ENCODE results near the gene ICE1. TPM values are rescaled to one million over a fixed set of nuclear protein-coding genes. Genes with fewer than 3 reads are reported as not detected.

ICE1 gene
- total RNA-seq, 1 experiment from 2014 or later, result 38.3 TPM

DNA sequence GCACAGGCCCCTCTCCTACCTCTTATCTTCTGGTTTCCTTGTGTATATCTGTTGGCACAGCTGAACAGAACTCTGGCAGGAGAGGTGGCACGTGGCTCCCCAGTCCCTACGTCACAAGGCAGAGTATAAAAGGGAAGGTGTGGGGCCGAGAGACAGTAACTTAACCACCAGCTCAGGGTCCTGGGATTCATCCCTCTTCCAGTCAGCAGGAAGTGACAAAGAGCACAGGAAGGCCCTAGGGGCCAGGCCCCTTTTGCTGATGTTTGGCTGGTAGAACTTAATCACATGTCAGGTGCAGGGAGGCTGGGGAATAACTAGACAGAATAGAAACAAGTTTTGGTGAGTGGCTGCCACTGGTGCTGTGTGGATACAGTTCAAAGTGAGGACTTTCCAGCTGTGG is 4.5 kb upstream of the ICE1 start:
- in situ Hi-C loops (cut with HindIII; ENCODE audit: low pct_unique_long_range_greater_than_20kb, low sequenced_read_pairs), result no loop called here
- no peak for DNase-seq (ENCODE audit: low read depth, low spot score)
- H3K27ac ChIP-seq (ENCODE audit: low read length), result no peak overlapping the region
- intact Hi-C loops (cut with micrococcal nuclease; ENCODE audit: unreplicated experiment), result no loop called here
- no peak for ATAC-seq
- H3K36me3 ChIP-seq (ENCODE audit: control insufficient read depth, insufficient read depth, low read length), result no peaks in the 10 kb centered on the region; the same call in 1 of the 2 replicates
- ChIA-PET POLR2A (no interaction called here), CTCF (interaction anchor here (0.9 to 2.3 kb wide), 3 partner anchors 275 to 538 kb away, joined by 4 to 8 read pairs (median 5); no protein-coding TSS in a partner anchor)
- peaks cover 17% of the 10 kb centered on the region for H3K4me1 ChIP-seq (ENCODE audit: control insufficient read depth, insufficient read depth, low read length)
- H3K27me3 ChIP-seq (ENCODE audit: control insufficient read depth, insufficient read depth, low read length), result no peaks in the 10 kb centered on the region
- TF ChIP-seq, protein P1, sequence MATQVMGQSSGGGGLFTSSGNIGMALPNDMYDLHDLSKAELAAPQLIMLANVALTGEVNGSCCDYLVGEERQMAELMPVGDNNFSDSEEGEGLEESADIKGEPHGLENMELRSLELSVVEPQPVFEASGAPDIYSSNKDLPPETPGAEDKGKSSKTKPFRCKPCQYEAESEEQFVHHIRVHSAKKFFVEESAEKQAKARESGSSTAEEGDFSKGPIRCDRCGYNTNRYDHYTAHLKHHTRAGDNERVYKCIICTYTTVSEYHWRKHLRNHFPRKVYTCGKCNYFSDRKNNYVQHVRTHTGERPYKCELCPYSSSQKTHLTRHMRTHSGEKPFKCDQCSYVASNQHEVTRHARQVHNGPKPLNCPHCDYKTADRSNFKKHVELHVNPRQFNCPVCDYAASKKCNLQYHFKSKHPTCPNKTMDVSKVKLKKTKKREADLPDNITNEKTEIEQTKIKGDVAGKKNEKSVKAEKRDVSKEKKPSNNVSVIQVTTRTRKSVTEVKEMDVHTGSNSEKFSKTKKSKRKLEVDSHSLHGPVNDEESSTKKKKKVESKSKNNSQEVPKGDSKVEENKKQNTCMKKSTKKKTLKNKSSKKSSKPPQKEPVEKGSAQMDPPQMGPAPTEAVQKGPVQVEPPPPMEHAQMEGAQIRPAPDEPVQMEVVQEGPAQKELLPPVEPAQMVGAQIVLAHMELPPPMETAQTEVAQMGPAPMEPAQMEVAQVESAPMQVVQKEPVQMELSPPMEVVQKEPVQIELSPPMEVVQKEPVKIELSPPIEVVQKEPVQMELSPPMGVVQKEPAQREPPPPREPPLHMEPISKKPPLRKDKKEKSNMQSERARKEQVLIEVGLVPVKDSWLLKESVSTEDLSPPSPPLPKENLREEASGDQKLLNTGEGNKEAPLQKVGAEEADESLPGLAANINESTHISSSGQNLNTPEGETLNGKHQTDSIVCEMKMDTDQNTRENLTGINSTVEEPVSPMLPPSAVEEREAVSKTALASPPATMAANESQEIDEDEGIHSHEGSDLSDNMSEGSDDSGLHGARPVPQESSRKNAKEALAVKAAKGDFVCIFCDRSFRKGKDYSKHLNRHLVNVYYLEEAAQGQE (IDR thresholded peaks at IDR 0.05; ENCODE audit: insufficient read depth in 1 of 2, low read depth in 2 of 2, low read length in 1 of 2), result no peak
- TF ChIP-seq, protein P2, sequence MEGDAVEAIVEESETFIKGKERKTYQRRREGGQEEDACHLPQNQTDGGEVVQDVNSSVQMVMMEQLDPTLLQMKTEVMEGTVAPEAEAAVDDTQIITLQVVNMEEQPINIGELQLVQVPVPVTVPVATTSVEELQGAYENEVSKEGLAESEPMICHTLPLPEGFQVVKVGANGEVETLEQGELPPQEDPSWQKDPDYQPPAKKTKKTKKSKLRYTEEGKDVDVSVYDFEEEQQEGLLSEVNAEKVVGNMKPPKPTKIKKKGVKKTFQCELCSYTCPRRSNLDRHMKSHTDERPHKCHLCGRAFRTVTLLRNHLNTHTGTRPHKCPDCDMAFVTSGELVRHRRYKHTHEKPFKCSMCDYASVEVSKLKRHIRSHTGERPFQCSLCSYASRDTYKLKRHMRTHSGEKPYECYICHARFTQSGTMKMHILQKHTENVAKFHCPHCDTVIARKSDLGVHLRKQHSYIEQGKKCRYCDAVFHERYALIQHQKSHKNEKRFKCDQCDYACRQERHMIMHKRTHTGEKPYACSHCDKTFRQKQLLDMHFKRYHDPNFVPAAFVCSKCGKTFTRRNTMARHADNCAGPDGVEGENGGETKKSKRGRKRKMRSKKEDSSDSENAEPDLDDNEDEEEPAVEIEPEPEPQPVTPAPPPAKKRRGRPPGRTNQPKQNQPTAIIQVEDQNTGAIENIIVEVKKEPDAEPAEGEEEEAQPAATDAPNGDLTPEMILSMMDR (IDR thresholded peaks at IDR 0.05), result no peak
- no peak for TF ChIP-seq POLR2AphosphoS5 (IDR thresholded peaks at IDR 0.05; ENCODE audit: low read depth, low read length)
- TF ChIP-seq SIN3A (IDR thresholded peaks at IDR 0.05; ENCODE audit: borderline replicate concordance, insufficient read depth, low read depth, low read length), result no peak
- TF ChIP-seq TCF7L2 (IDR thresholded peaks at IDR 0.05; ENCODE audit: low read depth, low read length), result no peak
- H3K9me3 ChIP-seq (ENCODE audit: control insufficient read depth, insufficient read depth, low read depth, low read length), result no peaks in the 10 kb centered on the region
- no peak overlapping the region for H3K4me3 ChIP-seq (ENCODE audit: low read depth in 2 of 2, low read length in 2 of 2)
- no TSS peak for BruUV-seq (replicated peaks)

DNA sequence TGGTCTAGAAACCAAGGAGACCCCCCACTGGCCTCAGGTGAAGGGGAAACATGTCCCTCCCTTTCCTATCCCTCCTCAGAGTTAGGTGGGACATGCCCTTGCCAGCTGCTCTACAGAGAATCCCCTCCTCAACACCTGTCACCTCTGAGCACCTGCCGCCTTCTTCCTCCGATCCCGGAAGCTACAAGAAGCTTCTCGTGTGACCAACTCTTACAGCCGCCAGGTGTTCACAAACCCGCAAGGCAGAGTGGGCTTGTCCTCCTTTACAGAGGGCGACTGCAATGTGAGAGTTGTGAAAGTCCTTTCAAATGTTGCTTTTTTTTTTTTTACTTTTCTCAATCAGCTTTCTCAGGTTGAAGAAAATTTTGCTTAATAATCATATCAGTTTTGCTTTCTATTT is 3.7 kb upstream of the ICE1 start:
- DNase-seq (ENCODE audit: low read depth, low spot score) (no peak), ATAC-seq (no peak)
- no TSS peak for BruUV-seq (replicated peaks)
- Histone ChIP-seq H3K36me3 (ENCODE audit: control insufficient read depth, insufficient read depth, low read length) (peaks cover 4% of the 10 kb centered on the region; the same call in 1 of the 2 replicates), H3K4me1 (ENCODE audit: control insufficient read depth, insufficient read depth, low read length) (peaks cover 21% of the 10 kb centered on the region), H3K27me3 (ENCODE audit: control insufficient read depth, insufficient read depth, low read length) (no peaks in the 10 kb centered on the region), H3K9me3 (ENCODE audit: control insufficient read depth, insufficient read depth, low read depth, low read length) (no peaks in the 10 kb centered on the region), H3K4me3 (ENCODE audit: low read depth in 2 of 2, low read length in 2 of 2) (no peak overlapping the region), H3K27ac (ENCODE audit: low read length) (no peak overlapping the region)
- CTCF ChIA-PET, result interaction anchor here (0.7 to 2.3 kb wide), 4 partner anchors 257 to 539 kb away, joined by 5 to 8 read pairs (median 6); no protein-coding TSS in a partner anchor
- POLR2A ChIA-PET, result no interaction called here
- intact Hi-C loops (cut with micrococcal nuclease; ENCODE audit: unreplicated experiment), result loop anchor here (1.0 kb wide), 2 partner anchors 277 to 539 kb away; no protein-coding TSS in a partner anchor
- in situ Hi-C loops (cut with HindIII; ENCODE audit: low pct_unique_long_range_greater_than_20kb, low sequenced_read_pairs), result no loop called here
- TF ChIP-seq, protein P2 (IDR thresholded peaks at IDR 0.05), result no peak
- TF ChIP-seq SIN3A (IDR thresholded peaks at IDR 0.05; ENCODE audit: borderline replicate concordance, insufficient read depth, low read depth, low read length), result no peak
- TF ChIP-seq TCF7L2 (IDR thresholded peaks at IDR 0.05; ENCODE audit: low read depth, low read length), result no peak
- TF ChIP-seq, protein P1 (IDR thresholded peaks at IDR 0.05; ENCODE audit: insufficient read depth in 1 of 2, low read depth in 2 of 2, low read length in 1 of 2), result no peak
- TF ChIP-seq POLR2AphosphoS5 (IDR thresholded peaks at IDR 0.05; ENCODE audit: low read depth, low read length), result no peak
